GM12874 (cell line): ENCODE results near the gene HEG1.

ENCODE experiments used
- TF ChIP-seq, protein P1 (sequence below): IDR thresholded peaks from 2 replicates; pipeline ENCODE4 v1.5.1; 2011; ENCODE audit warnings: low read depth, mild to moderate bottlenecking, control low read depth, low read length, moderate library complexity; ENCODE audit not compliant: insufficient read depth

Gene HEG1

DNA sequence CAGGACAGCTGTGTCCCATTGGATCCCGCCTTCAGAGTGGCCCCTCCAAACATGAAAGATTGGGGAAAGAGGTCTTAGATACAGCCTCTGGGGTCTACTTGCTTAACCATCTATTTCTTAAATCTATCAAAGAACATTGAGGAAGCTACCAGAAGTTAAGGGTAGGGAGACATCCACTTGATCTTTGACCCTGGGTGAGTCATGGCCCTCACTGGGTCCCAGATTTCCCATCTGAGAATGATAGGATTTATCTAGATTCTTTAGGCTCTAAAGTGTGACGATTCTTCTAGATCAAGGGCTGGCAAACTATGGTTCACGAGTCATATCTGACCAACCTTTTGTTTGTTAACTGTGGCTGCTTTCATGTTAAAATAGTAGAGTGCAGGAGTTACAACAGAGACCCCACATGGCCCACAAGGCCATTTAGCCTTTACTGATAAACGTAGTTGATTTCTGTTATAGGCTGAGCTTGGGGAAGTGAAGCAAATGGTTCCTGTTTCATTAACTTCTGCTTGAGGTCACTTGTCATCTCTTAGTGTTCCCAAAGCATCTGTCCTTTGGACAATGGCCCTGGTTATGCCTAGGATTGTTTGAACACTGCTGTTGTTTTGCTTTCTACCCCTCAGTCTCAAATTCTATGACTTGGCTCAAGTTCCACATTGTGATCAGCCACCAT is 129.2 kb downstream of the HEG1 start:
- TF ChIP-seq, protein P1, sequence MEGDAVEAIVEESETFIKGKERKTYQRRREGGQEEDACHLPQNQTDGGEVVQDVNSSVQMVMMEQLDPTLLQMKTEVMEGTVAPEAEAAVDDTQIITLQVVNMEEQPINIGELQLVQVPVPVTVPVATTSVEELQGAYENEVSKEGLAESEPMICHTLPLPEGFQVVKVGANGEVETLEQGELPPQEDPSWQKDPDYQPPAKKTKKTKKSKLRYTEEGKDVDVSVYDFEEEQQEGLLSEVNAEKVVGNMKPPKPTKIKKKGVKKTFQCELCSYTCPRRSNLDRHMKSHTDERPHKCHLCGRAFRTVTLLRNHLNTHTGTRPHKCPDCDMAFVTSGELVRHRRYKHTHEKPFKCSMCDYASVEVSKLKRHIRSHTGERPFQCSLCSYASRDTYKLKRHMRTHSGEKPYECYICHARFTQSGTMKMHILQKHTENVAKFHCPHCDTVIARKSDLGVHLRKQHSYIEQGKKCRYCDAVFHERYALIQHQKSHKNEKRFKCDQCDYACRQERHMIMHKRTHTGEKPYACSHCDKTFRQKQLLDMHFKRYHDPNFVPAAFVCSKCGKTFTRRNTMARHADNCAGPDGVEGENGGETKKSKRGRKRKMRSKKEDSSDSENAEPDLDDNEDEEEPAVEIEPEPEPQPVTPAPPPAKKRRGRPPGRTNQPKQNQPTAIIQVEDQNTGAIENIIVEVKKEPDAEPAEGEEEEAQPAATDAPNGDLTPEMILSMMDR: no peak

DNA sequence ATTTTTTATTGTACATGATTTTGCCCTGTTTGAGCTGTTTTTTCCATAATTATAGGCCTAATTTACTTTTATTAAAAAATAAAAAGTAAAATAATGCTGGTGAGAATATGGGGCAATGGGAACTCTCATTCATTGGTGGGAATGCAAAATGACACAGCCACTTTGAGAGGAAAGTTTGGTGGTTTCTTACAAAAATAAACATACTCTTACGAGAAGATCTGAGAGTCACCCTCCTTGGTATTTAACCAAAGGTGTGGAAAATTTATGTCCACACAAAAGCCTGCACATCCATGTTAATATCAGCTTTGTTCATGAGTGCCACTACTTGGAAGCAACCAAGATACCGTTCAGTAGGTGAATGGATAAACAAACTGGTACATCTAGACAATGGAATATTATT is 131.1 kb downstream of the HEG1 start:
- TF ChIP-seq, protein P1: no peak

DNA sequence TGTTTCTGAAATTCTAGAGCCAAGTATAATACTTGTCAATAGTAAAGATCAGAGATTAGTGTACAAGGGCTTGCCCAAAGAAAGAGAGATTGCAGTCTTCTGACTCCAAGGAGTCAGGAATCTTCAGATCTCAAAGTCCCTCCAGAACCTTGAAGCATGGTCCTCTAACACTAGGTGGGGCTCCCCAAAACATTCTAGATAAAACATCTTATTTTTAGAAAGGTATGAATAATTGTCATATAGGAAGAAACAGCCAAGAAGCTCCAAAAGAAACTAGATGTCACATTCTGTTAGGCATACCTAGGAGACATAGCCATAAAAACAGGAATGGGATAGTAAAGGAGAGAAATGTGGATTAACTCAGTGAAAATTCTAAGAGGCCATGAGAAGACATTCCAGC is 132.0 kb downstream of the HEG1 start:
- TF ChIP-seq, protein P1: no peak

DNA sequence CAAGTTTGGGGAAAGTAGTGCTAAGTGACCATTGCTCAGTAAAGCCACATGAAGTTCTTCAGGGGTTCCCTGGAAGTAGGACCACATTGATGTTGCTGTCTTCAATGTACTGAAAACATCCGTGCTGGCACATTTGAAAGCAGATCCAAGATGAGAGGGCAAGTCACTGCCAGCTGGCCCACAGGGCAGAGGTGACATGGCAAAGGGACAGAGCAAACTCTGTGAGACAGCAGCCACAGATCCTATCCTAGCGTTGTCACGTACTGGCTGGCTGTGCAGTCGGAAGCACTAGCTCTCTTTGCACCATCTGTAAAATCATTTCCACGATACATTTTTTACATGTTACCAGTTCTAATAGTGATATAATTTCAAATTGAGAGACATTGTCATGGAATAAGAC is 135.1 kb downstream of the HEG1 start:
- TF ChIP-seq, protein P1: no peak

DNA sequence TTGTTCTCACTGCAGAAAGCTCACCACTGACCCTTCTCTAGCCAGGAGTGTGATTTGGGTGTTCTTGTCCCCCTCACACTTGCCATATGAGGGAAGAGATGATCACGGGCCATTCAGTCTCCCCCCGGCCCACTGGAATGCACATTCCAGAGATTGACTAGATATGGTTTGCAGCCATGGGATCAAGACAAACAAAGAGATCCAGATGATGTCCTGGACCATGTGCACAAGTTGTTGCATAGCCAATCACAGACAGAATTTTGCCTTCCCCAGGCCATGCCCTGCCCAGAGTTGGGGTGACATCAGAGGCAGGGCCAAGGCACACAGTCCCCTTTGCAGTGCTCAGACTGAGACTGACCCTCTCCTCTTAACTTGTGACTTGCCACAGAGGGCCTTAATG is 136.0 kb downstream of the HEG1 start:
- TF ChIP-seq, protein P1: no peak

- TF ChIP-seq, protein P1: no peak
These were observed 137.3 kb downstream of the HEG1 start for GRCh38 chr3:124918524-124918923.

DNA sequence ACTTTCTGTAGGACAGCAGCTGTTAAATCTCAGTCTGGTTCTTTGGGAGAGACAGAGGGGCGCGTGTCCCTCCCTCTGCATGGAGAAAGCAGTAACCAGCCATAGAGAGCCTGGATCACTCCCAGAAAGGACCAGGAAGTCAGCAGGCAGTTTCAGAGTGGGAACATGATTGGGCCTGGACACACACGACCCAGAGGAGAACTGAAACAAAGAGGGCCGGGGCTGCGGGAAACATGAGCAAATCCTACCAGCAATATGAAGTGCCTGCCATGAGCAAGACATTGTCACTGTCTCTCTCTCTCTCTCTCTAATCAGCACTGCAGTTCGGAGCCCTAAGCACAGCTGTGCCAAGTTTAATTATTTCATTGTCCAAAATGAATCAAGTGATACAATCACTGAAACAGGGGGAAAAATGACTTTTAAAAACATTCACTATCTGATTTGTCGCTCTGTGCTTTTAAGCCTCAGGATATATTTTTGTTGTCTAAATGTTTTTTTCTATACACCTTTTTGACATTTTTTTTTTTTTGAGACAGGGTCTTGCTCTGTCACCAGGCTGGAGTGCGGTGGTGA is 138.9 kb downstream of the HEG1 start:
- TF ChIP-seq, protein P1: no peak
